OCI-LY1 (cell line): Measurements from ENCODE around the gene ACSBG1.

Experiments
- H2AFZ ChIP-seq: fragments of 200-600 bp; sonication (generic), shearing (Covaris generic); 2 replicates; pipeline ENCODE4 v1.6.0; 2014; ENCODE audit warnings: antibody characterized with exemption, mild to moderate bottlenecking, low read length
- H3F3A ChIP-seq: fragments of 200-600 bp; sonication (generic), shearing (Covaris generic); 2 replicates; pipeline ENCODE4 v1.6.0; 2014; ENCODE audit warnings: mild to moderate bottlenecking, antibody characterized with exemption, low read length, moderate library complexity; ENCODE audit not compliant: insufficient read depth
- H3K27ac ChIP-seq: fragments of 200-600 bp; sonication (generic); 2 replicates; pipeline ENCODE4 v1.5.1; 2014; ENCODE audit warnings: low read length, mixed run types, mild to moderate bottlenecking, low read depth; ENCODE audit not compliant: poor library complexity, severe bottlenecking
- H3K27me3 ChIP-seq: fragments of 200-600 bp; sonication (generic); 2 replicates; pipeline ENCODE4 v1.6.0; 2014; ENCODE audit warnings: antibody characterized with exemption, mild to moderate bottlenecking, low read length, moderate library complexity; ENCODE audit not compliant: insufficient read depth
- H3K36me3 ChIP-seq: fragments of 200-600 bp; sonication (generic); 2 replicates; pipeline ENCODE4 v1.6.1; 2014; ENCODE audit warnings: mild to moderate bottlenecking, antibody characterized with exemption, low read length, moderate library complexity, mixed read lengths; ENCODE audit not compliant: insufficient read depth
- H3K4me1 ChIP-seq: fragments of 200-600 bp; sonication (generic); 2 replicates; pipeline ENCODE4 v1.5.1; 2014; ENCODE audit warnings: mild to moderate bottlenecking, low read length, moderate library complexity; ENCODE audit not compliant: insufficient read depth, severe bottlenecking
- H3K4me2 ChIP-seq: fragments of 200-600 bp; sonication (generic), shearing (Covaris generic); 2 replicates; pipeline ENCODE4 v1.6.1; 2014; ENCODE audit warnings: low read length
- H3K4me3 ChIP-seq: fragments of 200-600 bp; sonication (generic); 2 replicates; pipeline ENCODE4 v1.5.1; 2014; ENCODE audit warnings: low read length, low read depth, mild to moderate bottlenecking, mixed read lengths; ENCODE audit not compliant: poor library complexity, severe bottlenecking
- H3K79me2 ChIP-seq: fragments of 200-600 bp; shearing (Covaris generic); 2 replicates; pipeline ENCODE4 v1.6.1; 2016; ENCODE audit warnings: mixed run types, low read length, mixed read lengths; ENCODE audit not compliant: insufficient read depth
- H3K9ac ChIP-seq: fragments of 200-600 bp; sonication (generic), shearing (Covaris generic); 2 replicates; pipeline ENCODE4 v1.6.1; 2014; ENCODE audit warnings: mild to moderate bottlenecking, low read length, mixed read lengths
- H3K9me2 ChIP-seq: fragments of 200-600 bp; sonication (generic), shearing (Covaris generic); 2 replicates; pipeline ENCODE4 v1.6.1; 2014; ENCODE audit warnings: low read depth, mild to moderate bottlenecking, low read length, mixed read lengths
- H3K9me3 ChIP-seq: fragments of 200-600 bp; shearing (Covaris generic); 2 replicates; pipeline ENCODE4 v1.6.1; 2014; ENCODE audit warnings: low read length, mixed read lengths
- H4K20me1 ChIP-seq: fragments of 200-600 bp; sonication (generic), shearing (Covaris generic); 2 replicates; pipeline ENCODE4 v1.6.0; 2016; ENCODE audit warnings: mild to moderate bottlenecking, low read length; ENCODE audit not compliant: insufficient read depth
- EZH2 ChIP-seq: fragments of 200-600 bp; sonication (generic), shearing (Covaris generic); IDR thresholded peaks from 2 replicates; pipeline ENCODE4 v1.8.0; 2017; ENCODE audit warnings: borderline replicate concordance, mixed run types, mild to moderate bottlenecking, antibody characterized with exemption, low read length, moderate library complexity, mixed read lengths
- TF ChIP-seq, protein P1 (sequence below): fragments of 200-600 bp; sonication (generic), shearing (Covaris generic); IDR thresholded peaks from 2 replicates; pipeline ENCODE4 v1.5.1; 2017; ENCODE audit warnings: mild to moderate bottlenecking, antibody characterized with exemption, low read length, moderate library complexity, mixed read lengths

The ACSBG1 gene, protein sequence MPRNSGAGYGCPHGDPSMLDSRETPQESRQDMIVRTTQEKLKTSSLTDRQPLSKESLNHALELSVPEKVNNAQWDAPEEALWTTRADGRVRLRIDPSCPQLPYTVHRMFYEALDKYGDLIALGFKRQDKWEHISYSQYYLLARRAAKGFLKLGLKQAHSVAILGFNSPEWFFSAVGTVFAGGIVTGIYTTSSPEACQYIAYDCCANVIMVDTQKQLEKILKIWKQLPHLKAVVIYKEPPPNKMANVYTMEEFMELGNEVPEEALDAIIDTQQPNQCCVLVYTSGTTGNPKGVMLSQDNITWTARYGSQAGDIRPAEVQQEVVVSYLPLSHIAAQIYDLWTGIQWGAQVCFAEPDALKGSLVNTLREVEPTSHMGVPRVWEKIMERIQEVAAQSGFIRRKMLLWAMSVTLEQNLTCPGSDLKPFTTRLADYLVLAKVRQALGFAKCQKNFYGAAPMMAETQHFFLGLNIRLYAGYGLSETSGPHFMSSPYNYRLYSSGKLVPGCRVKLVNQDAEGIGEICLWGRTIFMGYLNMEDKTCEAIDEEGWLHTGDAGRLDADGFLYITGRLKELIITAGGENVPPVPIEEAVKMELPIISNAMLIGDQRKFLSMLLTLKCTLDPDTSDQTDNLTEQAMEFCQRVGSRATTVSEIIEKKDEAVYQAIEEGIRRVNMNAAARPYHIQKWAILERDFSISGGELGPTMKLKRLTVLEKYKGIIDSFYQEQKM

DNA sequence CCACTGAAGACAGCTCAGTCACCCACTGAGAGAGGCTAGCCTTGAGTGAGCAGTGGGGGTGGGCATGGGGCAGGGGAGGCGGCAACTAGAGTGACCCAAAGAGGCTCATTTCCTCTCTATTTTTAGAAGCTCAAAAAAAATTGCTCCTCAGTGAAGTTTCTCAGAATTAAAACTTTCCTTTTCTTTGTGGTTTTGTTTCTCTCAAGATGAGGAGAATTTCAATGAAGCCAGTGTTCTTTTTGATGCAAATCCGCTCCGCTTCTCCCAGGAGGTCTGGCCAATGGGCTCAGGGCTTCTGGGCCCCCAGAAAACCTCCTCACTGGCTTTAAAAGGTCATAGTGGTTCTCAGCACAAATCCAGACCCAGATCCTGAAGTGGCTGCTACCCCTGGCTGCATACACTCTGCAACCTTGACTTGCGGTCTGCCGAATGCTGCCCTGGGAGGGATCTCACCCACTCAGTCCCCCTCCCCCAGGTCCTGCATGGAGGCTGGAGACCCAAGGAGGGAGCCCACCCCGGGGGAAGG is at the start of gene ACSBG1:
ACSBG1 (minus strand) TSS at position 51 of the 526 bp plus-strand sequence. CDS start 64 bp downstream, outside the sequence.
- H3K9me2 ChIP-seq: no peaks in the 10 kb centered on the region
- no peak within 1 kb of the TSS for H3K4me2 ChIP-seq
- H3K27me3 ChIP-seq: 0 out of 2 replicates have a peak, but pooled peaks cover 8% of the 10 kb centered on the region
- H3K4me3 ChIP-seq: no peak within 1 kb of the TSS
- H3K9me3 ChIP-seq: no peaks in the 10 kb centered on the region
- no peaks in the 10 kb centered on the region for H3K36me3 ChIP-seq
- no peak within 1 kb of the TSS for H3K9ac ChIP-seq
- no peaks in the 10 kb centered on the region for H3K4me1 ChIP-seq
- no peaks in the 10 kb centered on the region for H3K79me2 ChIP-seq
- H3F3A ChIP-seq: no peaks in the 10 kb centered on the region
- no peak within 1 kb of the TSS for H3K27ac ChIP-seq
- no peaks in the 10 kb centered on the region for H4K20me1 ChIP-seq
- TF ChIP-seq, protein P1, sequence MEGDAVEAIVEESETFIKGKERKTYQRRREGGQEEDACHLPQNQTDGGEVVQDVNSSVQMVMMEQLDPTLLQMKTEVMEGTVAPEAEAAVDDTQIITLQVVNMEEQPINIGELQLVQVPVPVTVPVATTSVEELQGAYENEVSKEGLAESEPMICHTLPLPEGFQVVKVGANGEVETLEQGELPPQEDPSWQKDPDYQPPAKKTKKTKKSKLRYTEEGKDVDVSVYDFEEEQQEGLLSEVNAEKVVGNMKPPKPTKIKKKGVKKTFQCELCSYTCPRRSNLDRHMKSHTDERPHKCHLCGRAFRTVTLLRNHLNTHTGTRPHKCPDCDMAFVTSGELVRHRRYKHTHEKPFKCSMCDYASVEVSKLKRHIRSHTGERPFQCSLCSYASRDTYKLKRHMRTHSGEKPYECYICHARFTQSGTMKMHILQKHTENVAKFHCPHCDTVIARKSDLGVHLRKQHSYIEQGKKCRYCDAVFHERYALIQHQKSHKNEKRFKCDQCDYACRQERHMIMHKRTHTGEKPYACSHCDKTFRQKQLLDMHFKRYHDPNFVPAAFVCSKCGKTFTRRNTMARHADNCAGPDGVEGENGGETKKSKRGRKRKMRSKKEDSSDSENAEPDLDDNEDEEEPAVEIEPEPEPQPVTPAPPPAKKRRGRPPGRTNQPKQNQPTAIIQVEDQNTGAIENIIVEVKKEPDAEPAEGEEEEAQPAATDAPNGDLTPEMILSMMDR: no peak
- TF ChIP-seq EZH2: no peak
- no peak within 1 kb of the TSS for H2AFZ ChIP-seq

DNA sequence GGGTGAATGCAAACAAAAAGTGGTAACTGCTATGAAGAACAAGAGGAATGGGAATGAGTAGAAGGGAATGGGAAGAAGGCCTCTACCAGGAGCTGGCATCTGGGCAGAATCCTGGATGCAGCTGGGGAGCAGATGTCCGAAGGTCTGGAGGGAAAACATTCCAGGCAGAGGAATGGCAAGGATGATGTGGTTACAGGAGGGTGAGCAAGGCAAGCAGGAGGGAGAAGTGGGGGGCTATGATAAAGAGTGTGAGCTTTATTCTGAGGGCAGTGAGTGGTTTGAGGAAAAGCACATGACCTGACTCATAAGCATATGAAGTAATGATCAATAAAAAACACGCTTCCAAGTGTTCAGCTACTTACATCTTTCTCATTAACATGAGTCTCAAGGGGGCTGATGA is 48.0 kb upstream of the ACSBG1 start:
- Histone ChIP-seq H3K27ac (no peak overlapping the region), H3K9me2 (no peaks in the 10 kb centered on the region), H3K27me3 (no peaks in the 10 kb centered on the region), H3K9me3 (no peaks in the 10 kb centered on the region), H3K4me1 (no peaks in the 10 kb centered on the region), H2AFZ (no peak overlapping the region), H4K20me1 (no peaks in the 10 kb centered on the region), H3K4me3 (no peak overlapping the region), H3K36me3 (peaks cover 72% of the 10 kb centered on the region), H3K4me2 (no peak overlapping the region), H3F3A (no peaks in the 10 kb centered on the region), H3K79me2 (no peaks in the 10 kb centered on the region), H3K9ac (no peak overlapping the region)
- TF ChIP-seq, protein P1: no peak
- TF ChIP-seq EZH2: no peak

DNA sequence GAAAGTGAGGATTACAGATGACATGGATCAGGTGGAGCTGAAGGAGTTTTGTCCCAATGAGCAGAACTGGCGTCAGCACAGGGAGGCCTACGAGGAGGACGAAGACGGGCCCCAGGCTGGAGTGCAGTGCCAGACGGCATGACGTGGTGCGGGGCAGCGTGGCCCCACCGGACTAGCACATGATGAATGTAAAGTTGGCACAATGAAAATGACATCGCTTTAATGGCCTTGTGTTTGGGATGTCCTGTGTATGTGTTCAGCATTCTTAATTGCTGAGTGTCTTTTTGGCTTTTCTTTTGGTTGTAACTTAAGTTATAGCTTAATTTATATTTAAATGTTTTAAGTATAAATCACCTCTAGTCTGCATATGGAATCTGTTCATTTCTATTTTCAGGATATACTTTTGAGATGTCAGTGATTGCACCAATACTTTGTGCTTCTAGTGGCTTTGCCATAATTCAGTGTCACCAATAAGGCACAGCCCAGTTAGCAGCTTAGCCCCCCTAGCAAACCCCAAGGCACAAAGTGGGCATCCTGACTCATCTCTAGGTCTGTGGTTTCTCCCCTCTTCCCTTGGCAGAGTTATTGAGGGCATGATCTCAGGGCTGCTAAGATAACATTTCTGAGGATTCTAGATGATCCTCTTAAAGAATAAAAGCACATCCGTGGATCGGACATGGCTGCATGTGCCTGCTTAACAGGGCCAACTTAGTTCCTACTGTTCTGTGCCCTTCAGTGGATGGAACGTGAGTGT is 46.1 kb upstream of the ACSBG1 start:
- Histone ChIP-seq H2AFZ (no peak overlapping the region), H3K27ac (no peak overlapping the region), H3K4me2 (no peak overlapping the region)

More for the DNA sequence above, 46.1 kb upstream of the ACSBG1 start:
- Histone ChIP-seq H3F3A (no peaks in the 10 kb centered on the region), H3K27me3 (no peaks in the 10 kb centered on the region), H3K4me1 (no peaks in the 10 kb centered on the region), H3K79me2 (no peaks in the 10 kb centered on the region), H4K20me1 (no peaks in the 10 kb centered on the region), H3K9me2 (no peaks in the 10 kb centered on the region), H3K36me3 (peaks cover 58% of the 10 kb centered on the region), H3K9me3 (no peaks in the 10 kb centered on the region), H3K4me3 (no peak overlapping the region), H3K9ac (no peak overlapping the region)
- TF ChIP-seq, protein P1: no peak
